Measurements from ENCODE around the gene MACF1. TPM values are rescaled to one million over a fixed set of nuclear protein-coding genes. Genes with fewer than 3 reads are reported as not detected.
A peak's percentile ranks its signal among the peaks of the same experiment; 100 is the strongest.
"Not testable (repeated sequence)": the region's sequence is repeated elsewhere in the genome, so short reads cannot be mapped to it uniquely, and the experiment has no call there.

The MACF1 gene
- total RNA-seq, 1 donor from 2014 or later: 431 TPM

DNA sequence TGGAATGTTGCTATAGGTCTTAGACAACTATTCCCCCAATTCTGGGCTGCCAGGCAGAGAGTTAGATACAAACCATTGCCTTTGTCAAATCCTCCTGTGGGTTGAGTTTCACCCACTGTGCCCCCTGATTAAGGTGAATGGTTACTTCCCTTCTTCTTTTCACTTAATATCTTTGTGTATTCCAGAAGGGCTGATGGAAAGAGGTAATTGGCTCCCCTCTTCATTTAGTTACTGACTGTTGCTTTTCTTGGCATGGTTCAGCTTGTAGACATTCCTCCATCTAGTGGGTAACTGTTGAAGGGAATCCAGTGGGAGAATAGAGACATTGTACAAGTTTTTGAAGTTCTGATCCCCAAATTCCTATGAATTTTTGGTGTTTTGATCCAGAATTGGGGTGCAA lies 43.8 kb upstream of the MACF1 start:
- Mint-ChIP-seq H3K4me1 (ENCODE audit: unreplicated experiment) (peaks cover 80% of the 10 kb centered on the region), H3K27ac (ENCODE audit: unreplicated experiment) (peak overlapping the region; percentile 78), H3K4me3 (ENCODE audit: unreplicated experiment) (peak overlapping the region; percentile 7), H3K36me3 (ENCODE audit: unreplicated experiment) (peaks cover 2% of the 10 kb centered on the region), H3K27me3 (ENCODE audit: unreplicated experiment) (no peaks in the 10 kb centered on the region), H3K9me3 (ENCODE audit: unreplicated experiment) (no peaks in the 10 kb centered on the region)
- DNase-seq (ENCODE audit: extremely low spot score, unreplicated experiment): no peak
- TF ChIP-seq, protein P1, sequence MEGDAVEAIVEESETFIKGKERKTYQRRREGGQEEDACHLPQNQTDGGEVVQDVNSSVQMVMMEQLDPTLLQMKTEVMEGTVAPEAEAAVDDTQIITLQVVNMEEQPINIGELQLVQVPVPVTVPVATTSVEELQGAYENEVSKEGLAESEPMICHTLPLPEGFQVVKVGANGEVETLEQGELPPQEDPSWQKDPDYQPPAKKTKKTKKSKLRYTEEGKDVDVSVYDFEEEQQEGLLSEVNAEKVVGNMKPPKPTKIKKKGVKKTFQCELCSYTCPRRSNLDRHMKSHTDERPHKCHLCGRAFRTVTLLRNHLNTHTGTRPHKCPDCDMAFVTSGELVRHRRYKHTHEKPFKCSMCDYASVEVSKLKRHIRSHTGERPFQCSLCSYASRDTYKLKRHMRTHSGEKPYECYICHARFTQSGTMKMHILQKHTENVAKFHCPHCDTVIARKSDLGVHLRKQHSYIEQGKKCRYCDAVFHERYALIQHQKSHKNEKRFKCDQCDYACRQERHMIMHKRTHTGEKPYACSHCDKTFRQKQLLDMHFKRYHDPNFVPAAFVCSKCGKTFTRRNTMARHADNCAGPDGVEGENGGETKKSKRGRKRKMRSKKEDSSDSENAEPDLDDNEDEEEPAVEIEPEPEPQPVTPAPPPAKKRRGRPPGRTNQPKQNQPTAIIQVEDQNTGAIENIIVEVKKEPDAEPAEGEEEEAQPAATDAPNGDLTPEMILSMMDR (IDR thresholded peaks at IDR 0.05): no peak

DNA sequence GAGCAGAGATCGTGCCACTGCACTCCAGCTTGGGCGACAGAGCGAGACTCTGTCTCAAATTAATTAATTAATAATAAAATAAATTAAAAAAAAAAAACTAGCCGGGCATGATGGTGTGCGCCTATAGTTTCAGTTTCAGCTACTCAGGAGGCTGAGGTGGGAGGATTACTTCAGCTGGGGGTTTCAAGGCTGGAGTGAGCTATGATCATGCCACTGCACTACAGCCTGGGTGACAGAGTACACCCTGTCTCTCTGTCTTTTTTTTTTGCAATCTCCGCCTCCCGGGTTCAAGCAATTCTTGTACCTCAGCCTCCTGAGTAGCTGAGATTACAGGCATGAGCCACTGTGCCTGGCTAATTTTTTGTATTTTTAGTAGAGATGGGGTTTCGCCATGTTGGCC lies 42.7 kb upstream of the MACF1 start:
- H3K36me3 Mint-ChIP-seq (ENCODE audit: unreplicated experiment); H3K27ac Mint-ChIP-seq (ENCODE audit: unreplicated experiment); H3K9me3 Mint-ChIP-seq (ENCODE audit: unreplicated experiment); DNase-seq (ENCODE audit: extremely low spot score, unreplicated experiment); H3K4me3 Mint-ChIP-seq (ENCODE audit: unreplicated experiment); H3K27me3 Mint-ChIP-seq (ENCODE audit: unreplicated experiment): not testable (repeated sequence)
- H3K4me1 Mint-ChIP-seq (ENCODE audit: unreplicated experiment): peaks cover 90% of the 10 kb centered on the region

DNA sequence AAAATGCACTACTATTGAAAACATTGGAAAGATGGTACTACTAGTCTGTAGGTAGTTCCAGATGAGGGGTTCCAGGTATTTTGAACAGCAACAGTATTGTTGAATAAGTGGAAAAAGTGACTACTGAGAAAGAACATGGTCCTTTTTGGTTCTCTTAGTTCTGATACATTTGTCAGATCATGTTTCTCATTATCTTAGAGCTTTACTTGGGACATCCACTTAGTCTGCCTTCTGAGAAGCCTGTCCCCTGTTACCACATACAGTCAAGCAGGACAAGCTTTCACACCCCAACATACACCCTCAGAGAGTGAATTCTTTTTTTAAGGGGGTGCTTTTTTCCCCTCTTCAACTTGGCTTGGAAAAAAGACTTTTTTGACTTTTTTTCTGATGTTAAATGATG lies 41.0 kb upstream of the MACF1 start:
- TF ChIP-seq, protein P1 (IDR thresholded peaks at IDR 0.05): no peak
- peaks cover 85% of the 10 kb centered on the region for H3K4me1 Mint-ChIP-seq (ENCODE audit: unreplicated experiment)

DNA sequence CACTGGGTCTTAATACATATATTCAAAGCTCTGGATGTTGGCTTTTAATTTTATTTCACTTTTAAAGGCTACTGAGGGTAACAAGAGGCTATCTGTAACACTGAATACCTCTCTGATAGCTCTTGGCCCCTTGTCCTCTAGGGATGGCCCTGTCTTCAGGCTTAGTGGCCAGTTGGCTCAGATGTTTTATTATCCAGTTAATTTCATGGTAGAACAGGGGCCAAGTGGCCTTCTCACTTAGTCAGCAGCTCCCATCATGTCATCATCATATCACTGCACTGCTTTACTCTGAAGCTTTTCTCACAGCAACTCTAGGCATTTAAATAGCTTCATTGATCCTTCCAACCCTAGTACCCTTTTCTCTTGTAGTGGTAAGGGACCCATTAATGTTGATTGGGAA lies 40.2 kb upstream of the MACF1 start:
- no peaks in the 10 kb centered on the region for H3K9me3 Mint-ChIP-seq (ENCODE audit: unreplicated experiment)
- no peak overlapping the region for H3K27ac Mint-ChIP-seq (ENCODE audit: unreplicated experiment)
- no peak overlapping the region for H3K4me3 Mint-ChIP-seq (ENCODE audit: unreplicated experiment)
- no peaks in the 10 kb centered on the region for H3K36me3 Mint-ChIP-seq (ENCODE audit: unreplicated experiment)
- peaks cover 82% of the 10 kb centered on the region for H3K4me1 Mint-ChIP-seq (ENCODE audit: unreplicated experiment)
- no peaks in the 10 kb centered on the region for H3K27me3 Mint-ChIP-seq (ENCODE audit: unreplicated experiment)
- TF ChIP-seq, protein P1 (IDR thresholded peaks at IDR 0.05): no peak
- DNase-seq (ENCODE audit: extremely low spot score, unreplicated experiment): no peak

More for the DNA sequence above, 41.0 kb upstream of the MACF1 start:
- no peaks in the 10 kb centered on the region for H3K36me3 Mint-ChIP-seq (ENCODE audit: unreplicated experiment)
- H3K27me3 Mint-ChIP-seq (ENCODE audit: unreplicated experiment): no peaks in the 10 kb centered on the region
- H3K9me3 Mint-ChIP-seq (ENCODE audit: unreplicated experiment): no peaks in the 10 kb centered on the region
- no peak for DNase-seq (ENCODE audit: extremely low spot score, unreplicated experiment)
- peak overlapping the region; percentile 73 for H3K27ac Mint-ChIP-seq (ENCODE audit: unreplicated experiment)
- no peak overlapping the region for H3K4me3 Mint-ChIP-seq (ENCODE audit: unreplicated experiment)

DNA sequence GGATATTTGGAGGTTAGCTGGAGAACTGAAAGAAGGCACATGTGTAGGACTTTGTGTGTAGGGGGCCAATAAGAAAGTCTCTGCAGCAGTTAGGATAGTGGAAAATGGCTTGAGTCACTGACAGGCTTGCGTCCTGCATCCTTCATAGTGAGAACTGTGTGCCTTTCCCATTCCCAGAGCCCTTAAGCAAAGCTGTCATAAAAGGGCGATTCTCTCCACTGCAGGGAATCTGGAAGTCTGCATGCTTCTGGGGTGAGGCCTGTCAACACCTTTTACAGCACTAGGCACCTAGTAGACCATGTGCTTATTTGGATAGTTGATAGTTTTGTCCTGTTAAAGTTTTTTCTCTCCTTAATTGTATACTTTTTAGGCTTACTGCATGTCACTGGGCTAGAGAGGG lies 39.4 kb upstream of the MACF1 start:
- Mint-ChIP-seq H3K27me3 (ENCODE audit: unreplicated experiment) (no peaks in the 10 kb centered on the region), H3K36me3 (ENCODE audit: unreplicated experiment) (no peaks in the 10 kb centered on the region), H3K27ac (ENCODE audit: unreplicated experiment) (peak overlapping the region; percentile 46), H3K9me3 (ENCODE audit: unreplicated experiment) (no peaks in the 10 kb centered on the region), H3K4me3 (ENCODE audit: unreplicated experiment) (no peak overlapping the region), H3K4me1 (ENCODE audit: unreplicated experiment) (peaks cover 80% of the 10 kb centered on the region)
- no peak for DNase-seq (ENCODE audit: extremely low spot score, unreplicated experiment)
- TF ChIP-seq, protein P1 (IDR thresholded peaks at IDR 0.05): no peak

DNA sequence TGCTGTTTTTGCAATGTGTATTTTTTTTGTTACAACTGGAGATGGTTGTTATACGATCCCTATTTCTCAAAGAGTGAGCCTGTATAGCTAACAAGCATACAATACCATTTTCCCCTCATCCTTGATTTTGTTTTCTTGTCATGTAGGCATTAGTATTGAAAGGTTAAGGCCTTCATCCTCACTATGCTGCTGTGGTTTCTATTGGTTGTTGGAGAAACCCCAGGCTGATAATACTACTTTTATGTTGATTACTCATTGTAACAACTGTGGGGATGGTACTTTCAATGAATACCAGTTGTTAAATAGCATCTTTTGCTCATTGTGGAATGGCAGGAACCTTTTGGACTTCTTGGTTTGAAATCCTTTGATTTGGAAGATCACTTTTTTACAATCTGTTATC lies 39.0 kb upstream of the MACF1 start:
- H3K27ac Mint-ChIP-seq (ENCODE audit: unreplicated experiment): peak overlapping the region; percentile 46
- no peaks in the 10 kb centered on the region for H3K36me3 Mint-ChIP-seq (ENCODE audit: unreplicated experiment)
- TF ChIP-seq, protein P1 (IDR thresholded peaks at IDR 0.05): no peak
- no peaks in the 10 kb centered on the region for H3K9me3 Mint-ChIP-seq (ENCODE audit: unreplicated experiment)
- H3K4me3 Mint-ChIP-seq (ENCODE audit: unreplicated experiment): no peak overlapping the region
- H3K4me1 Mint-ChIP-seq (ENCODE audit: unreplicated experiment): peaks cover 80% of the 10 kb centered on the region
- DNase-seq (ENCODE audit: extremely low spot score, unreplicated experiment): no peak
- no peaks in the 10 kb centered on the region for H3K27me3 Mint-ChIP-seq (ENCODE audit: unreplicated experiment)

Measured in osteocyte (in vitro differentiated cells).